Activated CD4-positive, alpha-beta T cell treated with anti-CD3 and anti-CD28 coated beads, Interleukin-2, amount 50 U/mL, for 24 hours (primary cell): Measurements from ENCODE around the gene SHC4.
"Not testable (repeated sequence)": the region's sequence is repeated elsewhere in the genome, so short reads cannot be mapped to it uniquely, and the experiment has no call there.

ENCODE experiments used
- DNase-seq, 2 donors: peaks; one replicate each; pipeline ENCODE4 v3.0.0-alpha.2; 2020; ENCODE audit warnings: low read depth in 1 of 2, low spot score in 1 of 2

The SHC4 gene

DNA sequence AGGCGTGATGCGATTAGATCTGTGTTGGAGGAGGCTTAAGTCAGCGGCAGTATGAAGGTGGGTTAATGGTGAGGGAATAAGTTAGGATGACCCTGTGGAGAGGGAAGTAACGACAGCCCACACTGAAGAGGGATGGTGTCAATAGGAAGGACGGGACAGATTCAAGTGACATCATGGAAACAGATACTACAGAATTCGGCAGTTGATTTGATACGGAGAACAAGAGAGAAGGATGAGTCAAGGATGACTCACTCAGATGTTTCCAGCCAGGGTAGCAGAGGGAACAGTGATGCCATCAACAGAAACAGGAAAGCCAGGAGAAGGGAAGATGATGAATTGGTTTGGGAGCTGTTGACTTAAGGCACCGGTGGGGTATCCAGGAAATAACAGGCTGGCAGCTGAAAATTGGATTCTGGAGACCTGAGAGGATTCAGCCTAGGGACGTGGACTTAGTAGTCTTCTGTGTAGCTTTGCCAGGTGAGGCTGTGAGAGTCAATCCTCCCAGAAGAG, 38.0 kb downstream of the SHC4 start:
- peak in 1 of 2 donors; percentile 11 for DNase-seq

DNA sequence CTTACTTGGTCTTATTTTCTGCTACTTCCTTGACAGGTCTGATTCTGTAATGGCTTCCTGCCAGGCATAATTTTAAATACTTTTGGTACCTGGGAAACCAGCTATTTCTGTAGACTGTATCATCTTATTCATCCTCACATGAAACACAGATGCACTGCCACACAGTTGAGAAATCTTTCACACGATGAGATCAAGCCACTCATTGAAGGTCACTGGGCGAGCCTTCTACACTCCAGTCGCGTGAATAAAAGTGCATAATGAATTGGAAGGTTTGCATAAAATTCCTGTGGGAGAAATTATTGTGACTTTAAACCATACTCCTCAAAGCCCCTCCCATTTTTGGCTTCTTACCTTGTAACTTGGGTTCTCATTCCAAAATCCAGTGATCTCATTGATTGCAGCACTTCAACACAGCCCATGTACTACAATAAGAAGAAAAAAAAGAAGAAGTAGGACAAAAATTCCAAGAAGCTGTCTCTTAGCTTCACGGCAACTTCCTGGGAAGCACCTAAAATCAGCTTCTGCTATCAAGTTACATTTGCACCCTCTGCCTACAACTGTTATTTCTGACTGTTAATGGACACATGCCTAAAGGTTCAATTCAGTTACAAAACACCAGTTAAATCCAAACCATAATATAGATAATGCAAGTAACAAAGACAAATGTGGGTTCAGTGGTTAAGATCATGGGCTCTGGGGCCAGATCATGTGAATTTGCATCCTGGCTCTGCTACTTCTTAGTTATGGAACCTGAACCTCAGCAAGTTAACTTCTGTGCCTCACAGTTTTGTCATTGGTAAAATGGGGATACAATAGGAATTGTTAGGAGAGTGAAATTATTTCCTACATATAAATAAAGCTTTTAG, 39.0 kb downstream of the SHC4 start:
- no peak for DNase-seq

- DNase-seq, result no peak
Observed at GRCh38 chr15:48922046-48922445, 41.7 kb downstream of the SHC4 start.

DNA sequence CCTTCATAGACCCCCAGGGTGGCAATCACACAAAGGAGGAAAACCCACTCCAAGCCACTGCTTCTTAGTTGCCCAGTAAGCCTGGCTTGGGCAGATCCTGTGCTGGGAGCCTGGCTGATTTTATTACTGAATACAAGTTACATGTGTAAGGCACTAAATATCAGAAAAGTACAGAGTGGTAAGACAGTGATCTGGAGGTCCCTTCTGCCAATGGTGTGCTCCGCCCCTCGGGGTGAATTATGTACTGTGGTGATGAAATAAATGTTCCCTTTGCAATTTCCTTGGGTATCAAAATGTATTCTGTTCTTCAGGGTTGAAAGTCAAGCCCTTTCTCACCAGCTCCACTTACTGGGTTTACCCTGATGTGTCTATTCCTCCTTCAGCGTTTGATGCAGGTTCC, 47.0 kb downstream of the SHC4 start:
- no peak for DNase-seq

GRCh38 chr15:48915861-48916260, 47.9 kb downstream of the SHC4 start:
- DNase-seq, result no peak

DNA sequence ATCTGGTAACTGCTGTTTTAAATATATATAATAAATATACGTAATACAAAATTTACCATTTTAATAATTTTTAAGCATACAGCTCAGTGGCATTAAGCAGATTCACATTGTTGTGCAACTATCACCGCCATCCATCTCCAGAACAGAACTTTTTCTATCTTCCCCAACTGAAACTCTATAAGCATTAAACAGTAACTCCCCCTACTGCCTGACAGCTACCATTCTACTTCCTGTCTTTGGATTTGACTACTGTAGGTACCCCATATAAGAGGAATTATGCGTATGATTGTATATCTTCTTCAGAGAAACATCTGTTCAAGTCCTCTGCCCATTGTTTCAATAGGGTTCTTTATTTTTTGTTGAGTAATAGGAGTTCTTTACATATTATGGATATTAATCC, 49.0 kb downstream of the SHC4 start:
- no peak for DNase-seq

GRCh38 chr15:48913141-48913540, 50.6 kb downstream of the SHC4 start:
- DNase-seq, result no peak

DNA sequence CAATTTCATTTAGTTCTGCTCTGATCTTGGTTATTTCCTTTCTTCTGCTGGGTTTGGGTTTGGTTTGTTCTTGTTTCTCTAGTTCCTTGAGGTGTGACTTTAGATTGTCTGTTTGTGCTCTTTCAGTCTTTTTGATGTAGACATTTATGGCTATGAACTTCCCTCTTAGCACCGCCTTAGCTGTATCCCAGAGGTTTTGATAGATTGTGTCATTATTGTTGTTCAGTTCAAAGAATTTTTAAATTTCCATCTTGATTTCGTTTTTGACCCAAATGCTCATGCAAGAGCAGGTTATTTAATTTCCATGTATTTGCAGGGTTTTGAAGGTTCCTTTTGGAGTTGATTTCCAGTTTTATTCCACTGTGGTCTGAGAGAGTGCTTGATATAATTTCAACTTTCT, 53.2 kb downstream of the SHC4 start:
- not testable (repeated sequence) for DNase-seq

DNA sequence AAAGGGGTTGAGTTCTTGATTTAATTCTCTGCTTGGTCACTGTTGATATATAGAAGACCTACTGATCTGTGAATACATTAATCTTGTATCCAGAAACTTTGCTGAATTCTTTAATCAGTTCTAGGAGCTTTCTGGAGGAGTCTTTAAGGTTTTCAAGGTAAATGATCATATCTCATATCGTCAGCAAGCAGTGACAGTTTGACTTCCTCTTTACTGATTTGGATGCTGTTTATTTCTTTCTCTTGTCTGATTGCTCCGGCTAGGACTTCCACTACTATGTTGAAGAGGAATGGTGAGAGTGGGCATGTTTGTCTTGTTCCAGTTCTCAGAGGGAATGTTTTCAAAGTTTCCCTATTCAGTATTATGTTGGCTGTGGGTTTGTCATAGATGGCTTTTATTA, 54.4 kb downstream of the SHC4 start:
- DNase-seq, result not testable (repeated sequence)

DNA sequence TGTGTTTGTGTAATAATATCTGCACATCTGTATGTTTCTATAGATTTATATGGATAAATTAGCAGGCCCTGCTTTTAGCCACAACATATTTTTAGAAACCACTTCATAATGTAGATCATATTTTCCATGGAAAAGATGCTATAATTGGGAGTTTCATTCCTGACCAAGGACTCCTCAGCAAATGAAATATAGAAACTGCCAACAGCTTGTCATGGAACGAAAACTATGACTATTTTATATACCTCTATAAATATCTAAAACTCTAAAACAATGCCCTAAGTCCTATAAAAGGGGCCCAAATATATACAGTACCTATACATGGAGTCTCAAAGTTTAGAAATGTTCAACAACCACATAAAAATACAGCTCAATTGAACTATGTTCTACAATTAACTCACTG, 57.9 kb downstream of the SHC4 start:
- DNase-seq, result no peak

- no peak for DNase-seq
Observed at GRCh38 chr15:48905216-48905615, 58.5 kb downstream of the SHC4 start.

- no peak for DNase-seq
Observed at GRCh38 chr15:48904758-48905157, 59.0 kb downstream of the SHC4 start.

DNA sequence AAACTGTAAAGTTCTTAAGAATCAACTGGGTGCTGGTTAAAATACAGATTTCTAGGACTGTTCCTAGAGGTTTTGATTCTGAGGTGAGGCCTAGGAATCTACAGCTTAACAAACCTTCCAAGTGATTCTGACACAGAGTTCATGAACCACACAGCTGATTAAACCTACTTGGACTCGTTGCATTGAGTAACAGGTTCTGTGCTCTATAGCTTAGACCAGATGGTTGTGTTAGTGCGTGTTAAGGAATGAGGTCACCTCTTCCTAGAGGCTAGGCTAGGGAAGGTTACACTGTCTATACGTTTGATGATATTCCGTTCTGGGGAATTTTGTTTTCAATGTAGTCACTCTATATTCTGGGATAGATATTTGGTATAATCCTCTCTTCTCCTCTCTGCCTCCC, 63.9 kb downstream of the SHC4 start:
- no peak for DNase-seq

GRCh38 chr15:48898446-48898845, 65.3 kb downstream of the SHC4 start:
- DNase-seq, result no peak

DNA sequence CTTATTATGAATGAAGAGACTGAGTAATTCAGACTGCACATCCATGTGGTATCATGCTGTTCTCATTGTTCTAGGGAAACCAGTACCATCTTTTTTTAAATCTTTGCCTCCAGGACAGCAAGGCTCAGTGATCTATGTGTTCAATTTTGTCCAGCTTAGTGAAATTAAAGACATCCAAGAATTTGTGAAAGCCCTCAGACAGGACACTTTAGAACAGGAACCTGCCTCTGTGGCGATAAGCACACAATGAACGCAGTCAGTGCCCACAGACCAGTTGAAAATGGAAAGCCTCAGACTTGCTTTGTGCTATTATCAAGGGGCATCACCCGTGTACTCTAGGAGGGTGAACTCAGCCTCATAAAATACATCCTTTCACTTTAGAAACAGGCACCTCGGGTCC, 65.7 kb downstream of the SHC4 start:
- DNase-seq, result no peak

GRCh38 chr15:48896869-48897814, 66.6 kb downstream of the SHC4 start:
- DNase-seq, result no peak

GRCh38 chr15:48893311-48893710, 70.4 kb downstream of the SHC4 start:
- no peak for DNase-seq

DNA sequence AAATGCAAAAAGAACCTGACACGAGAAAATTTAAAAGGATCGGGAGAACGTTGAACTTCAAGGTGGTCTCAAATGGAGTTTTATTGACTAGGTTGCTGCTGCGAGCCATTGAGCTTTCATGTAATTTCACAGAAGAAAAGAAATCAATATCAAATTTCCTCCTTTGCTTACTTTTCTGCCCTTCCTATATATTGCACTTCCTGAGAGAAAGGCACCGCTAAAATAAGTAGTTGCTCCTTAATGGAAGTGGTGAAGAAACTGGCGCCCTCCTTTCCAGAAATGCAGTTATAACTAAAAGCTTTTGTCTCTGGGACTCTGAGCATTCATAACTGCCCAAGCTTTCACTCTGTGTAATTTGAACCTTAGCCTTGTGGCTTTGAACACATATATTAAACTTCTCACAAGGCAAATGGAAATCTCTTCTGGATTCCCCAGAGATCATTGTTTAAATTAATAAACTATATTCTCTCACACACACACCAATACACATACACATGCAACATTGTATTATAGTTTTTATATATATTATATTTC, 72.4 kb downstream of the SHC4 start:
- no peak for DNase-seq

- no peak for DNase-seq
Observed at GRCh38 chr15:48890375-48890972, 73.2 kb downstream of the SHC4 start.

- no peak for DNase-seq
Observed at GRCh38 chr15:48889925-48890324, 73.8 kb downstream of the SHC4 start.

DNA sequence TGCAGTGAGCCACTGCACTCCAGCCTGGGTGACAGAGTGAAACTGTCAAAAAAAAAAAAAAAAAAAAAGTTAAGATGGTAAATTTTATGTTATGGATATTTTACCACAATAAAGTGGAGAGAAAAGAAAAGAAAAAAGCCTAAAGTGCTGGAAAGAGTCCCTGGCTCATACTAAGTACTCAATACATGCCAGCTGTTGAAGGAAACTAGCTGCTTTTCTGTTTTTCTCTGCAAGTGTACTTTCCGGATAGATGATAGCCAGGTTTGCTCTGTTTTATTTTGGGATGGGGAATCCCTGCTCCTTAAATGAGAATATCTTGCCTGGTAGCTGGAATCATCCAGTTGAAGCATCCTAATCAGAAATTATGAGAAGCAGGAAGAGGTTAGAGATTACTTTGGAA, 74.9 kb downstream of the SHC4 start:
- DNase-seq, result no peak
